GM18951 (cell line): ENCODE data around the gene APBB2.

Source experiments
- POLR2A ChIP-seq: IDR thresholded peaks from 4 replicates; pipeline ENCODE4 v1.6.1; 2011; ENCODE audit warnings: mild to moderate bottlenecking; ENCODE audit not compliant: insufficient read length, insufficient read depth; ENCODE audit errors: extremely low read depth
- in situ Hi-C: fragments of 300-500 bp; cut with MboI; formaldehyde crosslinking; loops from one replicate; pipeline ENCODE4 v1.12.0; 2022; ENCODE audit warnings: low sequenced_read_pairs, mixed read lengths, inconsistent platforms; ENCODE audit not compliant: unreplicated experiment

Gene APBB2

GRCh38 chr4:41142376-41143310 is 71.7 kb downstream of the APBB2 start:
- in situ Hi-C loops = no loop called here
- TF ChIP-seq POLR2A = no peak

- TF ChIP-seq POLR2A = no peak
- in situ Hi-C loops = no loop called here
Measured at GRCh38 chr4:41141900-41142299, 72.4 kb downstream of the APBB2 start.

GRCh38 chr4:41140410-41140809 is 73.9 kb downstream of the APBB2 start:
- in situ Hi-C loops = no loop called here
- no peak for TF ChIP-seq POLR2A

GRCh38 chr4:41137879-41138278 is 76.5 kb downstream of the APBB2 start:
- TF ChIP-seq POLR2A = no peak
- in situ Hi-C loops = no loop called here

- no peak for TF ChIP-seq POLR2A
- in situ Hi-C loops = no loop called here
Measured at GRCh38 chr4:41136456-41136855, 77.9 kb downstream of the APBB2 start.

GRCh38 chr4:41135801-41136200 is 78.5 kb downstream of the APBB2 start:
- in situ Hi-C loops = no loop called here
- TF ChIP-seq POLR2A = no peak

- in situ Hi-C loops = no loop called here
- TF ChIP-seq POLR2A = no peak
Measured at GRCh38 chr4:41134581-41134980, 79.8 kb downstream of the APBB2 start.

- in situ Hi-C loops = no loop called here
- TF ChIP-seq POLR2A = no peak
Measured at GRCh38 chr4:41133454-41134018, 80.8 kb downstream of the APBB2 start.

- no peak for TF ChIP-seq POLR2A
- in situ Hi-C loops = no loop called here
Measured at GRCh38 chr4:41132055-41132683, 82.2 kb downstream of the APBB2 start.

- in situ Hi-C loops = no loop called here
- no peak for TF ChIP-seq POLR2A
Measured at GRCh38 chr4:41129936-41130440, 84.4 kb downstream of the APBB2 start.

GRCh38 chr4:41129128-41129754 is 85.1 kb downstream of the APBB2 start:
- no peak for TF ChIP-seq POLR2A
- in situ Hi-C loops = no loop called here

GRCh38 chr4:41125558-41126311 is 88.6 kb downstream of the APBB2 start:
- in situ Hi-C loops = no loop called here
- no peak for TF ChIP-seq POLR2A
